Adrenal gland (tissue), 5 donors: ENCODE data around the gene PIK3CB.

Source experiments
- CTCF ChIP-seq, 6 experiments: fragments of 450-650 bp in 4 of 6; fragments of 200-600 bp in 2 of 6; sonication (generic) in 1 of 6; IDR thresholded peaks; 1 replicate in 5 of 6; 2 replicates in 1 of 6; pipeline versions ENCODE4 v1.5.1 to v1.8.0; 2016 to 2021; ENCODE audit warnings: antibody characterized with exemption in 6 of 6, mild to moderate bottlenecking in 2 of 6, moderate library complexity in 1 of 6
- POLR2A ChIP-seq, 2 donors: fragments of 450-650 bp; IDR thresholded peaks; one replicate each; pipeline ENCODE4 v1.6.1; 2017; ENCODE audit warnings: antibody characterized with exemption in 2 of 2, mild to moderate bottlenecking in 2 of 2, moderate library complexity in 1 of 2
- donor health status: DM: no; HTN: no; CAD: no.

DNA sequence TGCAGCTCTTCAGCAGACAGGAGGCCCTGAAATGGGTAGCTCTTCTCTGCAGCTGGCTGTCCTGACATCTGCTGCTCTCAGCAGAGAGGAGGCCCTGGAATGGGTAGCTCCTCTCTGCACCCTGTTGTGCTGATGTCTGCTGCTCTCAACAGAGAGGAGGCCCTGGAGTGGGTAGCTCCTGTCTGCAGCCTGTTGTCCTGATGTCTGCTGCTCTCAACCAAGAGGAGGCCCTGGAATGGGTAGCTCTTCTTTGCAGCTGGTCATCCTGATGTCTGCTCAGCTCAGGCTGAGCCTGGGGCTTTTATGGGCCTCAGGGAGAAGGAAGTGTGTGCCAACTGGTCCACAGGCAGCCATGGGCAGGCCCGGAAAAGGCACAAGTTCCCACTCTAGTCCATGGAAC is 66.6 kb downstream of the PIK3CB start:
- TF ChIP-seq POLR2A (IDR thresholded peaks at IDR 0.05) (no peak), CTCF (IDR thresholded peaks at IDR 0.05) (no peak)
